Panc1 (cell line): ENCODE data around the gene DIAPH1. TPM values are rescaled to one million over a fixed set of nuclear protein-coding genes. Genes with fewer than 3 reads are reported as not detected.

ENCODE experiments used
- ATAC-seq: fragments of 200-7000 bp; cut with Tn5 transposase; 2 replicates; pipeline ENCODE4 v1.9.1; 2020; ENCODE audit warnings: mild to moderate bottlenecking, moderate library complexity
- BruUV-seq: library from RNA; stranded (reverse); fragments of 400-500 nt; replicated peaks from 2 replicates; lab custom pipeline; 2021; lab: Mats Ljungman, UMichigan
- CTCF ChIA-PET: fragments of 300-600 bp; sonication (Branson Sonifier 250); formaldehyde crosslinking; loops from one replicate; lab custom pipeline; 2022; ENCODE audit warnings: antibody characterized with exemption; lab: Charles Lee
- POLR2A ChIA-PET: fragments of 300-600 bp; sonication (Branson Sonifier 250); formaldehyde crosslinking; loops from one replicate; lab custom pipeline; 2022; ENCODE audit warnings: antibody characterized with exemption; lab: Charles Lee
- DNase-seq: peaks from one replicate; pipeline ENCODE4 v3.0.0-alpha.2; 2010; ENCODE audit warnings: low read depth, low spot score
- H3K27ac ChIP-seq: 2 replicates; pipeline ENCODE4 v1.5.1; 2011; ENCODE audit warnings: mild to moderate bottlenecking, low read length, inconsistent platforms
- H3K27me3 ChIP-seq: fragments of 200-500 bp; sonication (Bioruptor generic); 2 replicates; pipeline ENCODE4 v1.6.0; 2014; ENCODE audit warnings: low read length, inconsistent platforms; ENCODE audit not compliant: control insufficient read depth, insufficient read depth
- H3K36me3 ChIP-seq: fragments of 200-500 bp; sonication (Bioruptor generic); 2 replicates; pipeline ENCODE4 v1.5.1; 2014; ENCODE audit warnings: inconsistent platforms, mild to moderate bottlenecking, low read length, moderate library complexity; ENCODE audit not compliant: control insufficient read depth, insufficient read depth
- H3K4me1 ChIP-seq: 2 replicates; pipeline ENCODE4 v1.5.1; 2011; ENCODE audit warnings: inconsistent platforms, mild to moderate bottlenecking, low read length, moderate library complexity; ENCODE audit not compliant: control insufficient read depth, insufficient read depth
- H3K4me3 ChIP-seq, 2 experiments: 2 replicates each; pipeline ENCODE4 v1.5.1; 2011 to 2012; ENCODE audit warnings: low read depth in 2 of 2, low read length in 2 of 2, mild to moderate bottlenecking in 2 of 2, inconsistent platforms in 1 of 2, moderate library complexity in 1 of 2
- H3K9me3 ChIP-seq: fragments of 200-500 bp; sonication (Bioruptor generic); 2 replicates; pipeline ENCODE4 v1.5.1; 2014; ENCODE audit warnings: low read depth, mild to moderate bottlenecking, inconsistent platforms, low read length, moderate library complexity; ENCODE audit not compliant: control insufficient read depth, insufficient read depth
- POLR2AphosphoS5 ChIP-seq: IDR thresholded peaks from 2 replicates; pipeline ENCODE4 v1.6.1; 2012; ENCODE audit warnings: mild to moderate bottlenecking, low read depth, low read length, moderate library complexity
- REST ChIP-seq, 2 experiments: IDR thresholded peaks; 2 replicates each; pipeline ENCODE4 v1.6.1; 2011 to 2012; ENCODE audit warnings: low read depth in 2 of 2, control low read depth in 1 of 2, low read length in 1 of 2, mild to moderate bottlenecking in 1 of 2, moderate library complexity in 1 of 2; ENCODE audit not compliant: insufficient read depth in 1 of 2
- SIN3A ChIP-seq: IDR thresholded peaks from 2 replicates; pipeline ENCODE4 v1.6.1; 2012; ENCODE audit warnings: low read depth, mild to moderate bottlenecking, low read length, moderate library complexity, borderline replicate concordance; ENCODE audit not compliant: insufficient read depth
- TCF7L2 ChIP-seq: IDR thresholded peaks from 2 replicates; pipeline ENCODE4 v1.6.1; 2011; ENCODE audit warnings: mild to moderate bottlenecking, low read depth, low read length, inconsistent platforms
- in situ Hi-C: cut with HindIII; loops from 2 replicates; pipeline ENCODE4 v1.10.0; 2016; ENCODE audit warnings: low sequenced_read_pairs, low pct_unique_long_range_greater_than_20kb
- intact Hi-C: fragments of 100-400 bp; cut with micrococcal nuclease; formaldehyde crosslinking; loops from one replicate; pipeline ENCODE4 v1.10.0; 2022; ENCODE audit not compliant: unreplicated experiment
- total RNA-seq: library from RNA; stranded (reverse); gene quantifications from one replicate; pipeline ENCODE4 v1.2.1, GENCODE V29; 2021; ENCODE audit not compliant: unreplicated experiment
- TF ChIP-seq, protein P1 (sequence below): fragments of 450-650 bp; IDR thresholded peaks from 2 replicates; pipeline ENCODE4 v1.5.1; 2017; ENCODE audit warnings: mild to moderate bottlenecking

Gene DIAPH1
- total RNA-seq, 1 experiment from 2014 or later = 155 TPM

DNA sequence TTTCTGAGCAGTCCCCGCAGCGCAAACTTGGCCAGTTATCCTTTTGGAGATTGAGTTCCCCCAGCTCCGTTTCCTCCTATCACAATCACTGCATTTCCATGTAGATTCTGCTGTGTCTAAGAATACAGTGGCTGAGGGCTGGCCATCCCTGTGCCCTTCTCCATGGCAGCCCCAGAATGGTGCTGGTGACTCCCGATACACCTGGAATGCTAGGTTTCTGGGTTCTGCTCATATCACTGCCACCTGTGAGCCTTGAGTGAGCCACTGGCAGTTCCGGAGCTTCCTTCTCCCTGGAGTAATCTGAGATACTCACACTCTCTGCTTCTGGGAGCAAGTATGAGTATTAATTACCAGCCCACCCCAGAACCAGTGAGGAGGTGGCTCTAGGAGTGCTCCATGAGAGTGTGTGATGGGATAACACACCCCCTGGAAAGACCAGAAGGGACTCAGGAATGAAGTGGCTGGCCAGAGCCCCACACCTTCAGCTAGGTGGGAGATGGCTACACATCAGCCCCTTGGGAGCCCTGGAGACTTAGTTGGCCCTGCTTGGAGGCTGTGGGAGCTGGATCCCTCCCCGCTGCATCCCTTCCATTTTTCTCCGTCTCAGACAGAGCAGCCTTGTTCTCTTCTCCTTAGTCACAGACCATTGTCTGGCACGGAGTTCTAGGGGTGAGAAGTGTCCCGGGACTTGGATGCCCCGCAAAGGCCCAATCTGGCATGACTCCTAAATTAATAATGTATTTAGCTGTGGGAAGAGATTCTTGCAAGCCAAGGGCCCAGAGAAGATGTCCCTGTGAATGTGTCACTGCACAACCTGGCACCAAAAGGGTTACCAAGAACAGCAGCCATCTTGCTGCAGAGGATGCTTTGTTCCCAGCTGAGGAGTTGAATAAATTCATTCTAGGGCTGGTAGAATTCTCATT is 125.0 kb downstream of the DIAPH1 start:
- H3K9me3 ChIP-seq = no peaks in the 10 kb centered on the region
- in situ Hi-C loops = no loop called here
- POLR2A ChIA-PET = interaction anchor here (0.5 to 0.6 kb wide), 2 partner anchors 38 to 126 kb away, joined by 3 to 6 read pairs; no protein-coding TSS in a partner anchor
- intact Hi-C loops = no loop called here
- CTCF ChIA-PET = interaction anchor here (0.5 to 0.8 kb wide), 2 partner anchors 28 to 76 kb away, joined by 3 to 4 read pairs; partner anchors contain the start of gene PCDHGB7
- no peak for DNase-seq
- BruUV-seq = no TSS peak
- H3K36me3 ChIP-seq = no peaks in the 10 kb centered on the region
- no peaks in the 10 kb centered on the region for H3K27me3 ChIP-seq
- H3K4me3 ChIP-seq = no peak overlapping the region
- no peak for ATAC-seq
- TF ChIP-seq TCF7L2 (no peak), REST (IDR thresholded peaks at IDR 0.05; ENCODE audit: insufficient read depth in 1 of 2, low read depth in 2 of 2, low read length in 1 of 2) (no peak), POLR2AphosphoS5 (no peak), SIN3A (no peak)
- TF ChIP-seq, protein P1, sequence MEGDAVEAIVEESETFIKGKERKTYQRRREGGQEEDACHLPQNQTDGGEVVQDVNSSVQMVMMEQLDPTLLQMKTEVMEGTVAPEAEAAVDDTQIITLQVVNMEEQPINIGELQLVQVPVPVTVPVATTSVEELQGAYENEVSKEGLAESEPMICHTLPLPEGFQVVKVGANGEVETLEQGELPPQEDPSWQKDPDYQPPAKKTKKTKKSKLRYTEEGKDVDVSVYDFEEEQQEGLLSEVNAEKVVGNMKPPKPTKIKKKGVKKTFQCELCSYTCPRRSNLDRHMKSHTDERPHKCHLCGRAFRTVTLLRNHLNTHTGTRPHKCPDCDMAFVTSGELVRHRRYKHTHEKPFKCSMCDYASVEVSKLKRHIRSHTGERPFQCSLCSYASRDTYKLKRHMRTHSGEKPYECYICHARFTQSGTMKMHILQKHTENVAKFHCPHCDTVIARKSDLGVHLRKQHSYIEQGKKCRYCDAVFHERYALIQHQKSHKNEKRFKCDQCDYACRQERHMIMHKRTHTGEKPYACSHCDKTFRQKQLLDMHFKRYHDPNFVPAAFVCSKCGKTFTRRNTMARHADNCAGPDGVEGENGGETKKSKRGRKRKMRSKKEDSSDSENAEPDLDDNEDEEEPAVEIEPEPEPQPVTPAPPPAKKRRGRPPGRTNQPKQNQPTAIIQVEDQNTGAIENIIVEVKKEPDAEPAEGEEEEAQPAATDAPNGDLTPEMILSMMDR = no peak
- H3K4me1 ChIP-seq = no peaks in the 10 kb centered on the region
- H3K27ac ChIP-seq = no peak overlapping the region

GRCh38 chr5:141492168-141492885 is 126.5 kb downstream of the DIAPH1 start:
- ATAC-seq = no peak
- in situ Hi-C loops = no loop called here
- no peak for DNase-seq
- no peaks in the 10 kb centered on the region; the same call in 1 of the 2 replicates for H3K4me1 ChIP-seq
- H3K27ac ChIP-seq = no peak overlapping the region
- H3K27me3 ChIP-seq = no peaks in the 10 kb centered on the region
- ChIA-PET POLR2A (interaction anchor here (0.6 to 0.8 kb wide), 2 partner anchors 15 to 16 kb away, joined by 3 to 4 read pairs; no protein-coding TSS in a partner anchor), CTCF (interaction anchor here (0.8 kb wide), 1 partner anchor 75 kb away, joined by 3 read pairs; the partner anchor contains the start of gene PCDHGB7)
- no TSS peak for BruUV-seq
- H3K36me3 ChIP-seq = no peaks in the 10 kb centered on the region
- TF ChIP-seq, protein P1 = no peak
- TF ChIP-seq REST (IDR thresholded peaks at IDR 0.05; ENCODE audit: insufficient read depth in 1 of 2, low read depth in 2 of 2, low read length in 1 of 2) (no peak), SIN3A (no peak)
- intact Hi-C loops = no loop called here
- no peaks in the 10 kb centered on the region for H3K9me3 ChIP-seq
- H3K4me3 ChIP-seq = no peak overlapping the region
